NCI-H460 (cell line): Measurements from ENCODE around the gene AGRP. TPM values are rescaled to one million over a fixed set of nuclear protein-coding genes. Genes with fewer than 3 reads are reported as not detected.
"Not testable (repeated sequence)": the region's sequence is repeated elsewhere in the genome, so short reads cannot be mapped to it uniquely, and the experiment has no call there.

Source experiments
- DNase-seq: peaks from one replicate; pipeline ENCODE4 v3.0.0-alpha.2; 2016; ENCODE audit warnings: low read depth; ENCODE audit errors: extremely low read depth
- total RNA-seq: library from RNA; depleted of rRNA; stranded (reverse); fragments of >200 nt; shearing (Covaris generic); gene quantifications from 2 replicates; pipeline ENCODE4 v1.2.3, GENCODE V29; 2014

The AGRP gene
- total RNA-seq, 1 experiment from 2014 or later, result not detected

GRCh38 chr16:67504031-67505021 is 21.0 kb upstream of the AGRP start:
- peak; percentile 79 for DNase-seq

DNA sequence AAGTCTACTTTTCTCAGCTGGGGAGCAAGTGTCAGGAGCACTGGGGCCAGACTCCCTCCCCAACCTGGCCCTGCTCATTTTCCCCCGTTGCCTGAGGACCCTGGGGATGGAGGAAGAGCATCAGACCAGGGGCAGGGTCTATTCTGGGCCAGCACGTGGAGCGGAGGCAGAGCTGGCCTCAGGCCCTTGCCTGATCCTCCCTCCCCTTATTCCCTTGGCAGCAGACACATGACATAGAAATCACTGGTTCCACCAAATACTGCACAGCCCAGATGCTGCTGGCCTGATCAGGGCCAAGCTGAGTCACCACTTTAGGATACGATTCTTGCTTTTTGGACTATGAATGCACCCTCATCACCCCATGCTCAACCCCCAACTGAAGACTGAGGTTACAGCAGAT is 15.8 kb upstream of the AGRP start:
- DNase-seq, result no peak

- DNase-seq, result no peak
These were observed 7.2 kb upstream of the AGRP start for GRCh38 chr16:67490335-67491096.

GRCh38 chr16:67489401-67490083 is 6.2 kb upstream of the AGRP start:
- no peak for DNase-seq

DNA sequence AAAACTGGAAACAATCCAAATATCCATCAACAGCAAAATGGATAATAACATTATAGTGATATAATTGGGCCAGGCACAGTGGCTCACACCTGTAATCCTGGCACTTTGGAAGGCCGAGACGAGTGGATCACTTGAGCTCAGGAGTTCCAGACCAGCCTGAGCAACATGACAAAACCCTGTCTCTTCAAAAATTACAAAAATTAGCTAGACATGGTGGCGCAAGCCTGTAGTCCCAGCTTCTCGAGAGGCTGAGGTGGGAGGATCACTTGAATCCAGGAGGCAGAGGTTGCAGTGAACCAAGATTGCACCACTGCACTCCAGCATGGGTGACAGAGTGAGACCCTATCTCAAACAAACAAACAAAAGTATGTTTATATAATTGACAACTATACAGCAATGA is 4.2 kb upstream of the AGRP start:
- DNase-seq, result not testable (repeated sequence)

DNA sequence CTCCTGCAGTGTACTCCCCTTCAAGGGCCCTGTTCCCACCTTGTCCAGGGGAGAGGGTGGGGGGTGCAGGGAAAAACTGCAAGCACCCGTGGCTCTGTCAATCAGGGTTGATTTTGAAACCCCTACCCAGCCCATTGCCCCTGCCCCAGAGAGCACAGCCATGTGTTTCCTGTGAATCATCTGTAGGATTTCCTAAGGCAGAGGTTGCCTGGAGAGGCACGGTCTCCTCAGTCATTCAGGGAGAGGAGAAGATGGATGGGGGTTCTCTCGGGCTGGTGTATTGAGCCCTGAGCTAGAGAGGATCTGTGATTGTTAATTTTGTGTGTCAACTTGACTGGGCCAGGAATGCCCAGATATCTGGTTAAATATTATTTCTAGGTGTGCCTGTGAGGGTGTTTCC is 3.5 kb upstream of the AGRP start:
- no peak for DNase-seq

DNA sequence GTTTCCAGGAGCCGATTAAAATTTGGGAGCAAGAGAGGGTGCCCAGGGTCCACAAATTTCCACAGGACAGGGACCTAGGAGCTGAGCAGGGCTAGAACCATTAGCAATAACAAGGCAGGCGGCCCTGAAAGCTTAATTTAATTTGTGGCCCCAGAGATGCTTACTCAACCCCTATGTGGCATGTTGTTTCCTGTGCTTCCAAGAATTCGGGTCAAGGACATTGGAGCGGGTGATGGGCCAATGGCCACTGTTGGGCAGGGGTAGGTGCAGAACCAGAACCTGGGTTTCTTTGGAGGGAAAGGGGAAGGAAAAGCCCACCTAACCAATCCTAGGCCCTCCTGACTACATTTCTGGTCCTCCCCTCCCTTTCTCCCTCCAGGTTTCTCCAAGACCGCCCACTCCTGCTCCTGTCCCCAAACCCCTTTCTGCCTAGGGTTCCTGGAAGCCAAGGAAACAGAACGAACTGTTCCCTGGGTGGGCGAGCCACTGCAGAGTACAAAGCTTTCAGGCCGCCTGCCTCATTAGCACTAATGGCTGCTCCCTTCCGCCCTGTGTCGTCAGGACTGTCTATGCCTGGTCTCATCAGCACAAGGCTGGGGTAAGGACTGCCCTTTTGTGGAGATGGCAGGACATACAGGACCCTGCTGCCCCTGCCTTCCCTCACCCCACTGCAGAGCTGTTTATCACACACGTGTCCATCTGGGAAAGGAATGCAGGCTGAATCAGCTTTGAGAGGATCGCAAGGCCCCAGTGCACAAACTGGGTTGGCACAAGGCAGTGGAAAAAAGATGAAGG is 581 bp upstream of the AGRP start:
- DNase-seq, result no peak

GRCh38 chr16:67482233-67482924 is 968 bp downstream of the AGRP start:
- DNase-seq, result no peak

DNA sequence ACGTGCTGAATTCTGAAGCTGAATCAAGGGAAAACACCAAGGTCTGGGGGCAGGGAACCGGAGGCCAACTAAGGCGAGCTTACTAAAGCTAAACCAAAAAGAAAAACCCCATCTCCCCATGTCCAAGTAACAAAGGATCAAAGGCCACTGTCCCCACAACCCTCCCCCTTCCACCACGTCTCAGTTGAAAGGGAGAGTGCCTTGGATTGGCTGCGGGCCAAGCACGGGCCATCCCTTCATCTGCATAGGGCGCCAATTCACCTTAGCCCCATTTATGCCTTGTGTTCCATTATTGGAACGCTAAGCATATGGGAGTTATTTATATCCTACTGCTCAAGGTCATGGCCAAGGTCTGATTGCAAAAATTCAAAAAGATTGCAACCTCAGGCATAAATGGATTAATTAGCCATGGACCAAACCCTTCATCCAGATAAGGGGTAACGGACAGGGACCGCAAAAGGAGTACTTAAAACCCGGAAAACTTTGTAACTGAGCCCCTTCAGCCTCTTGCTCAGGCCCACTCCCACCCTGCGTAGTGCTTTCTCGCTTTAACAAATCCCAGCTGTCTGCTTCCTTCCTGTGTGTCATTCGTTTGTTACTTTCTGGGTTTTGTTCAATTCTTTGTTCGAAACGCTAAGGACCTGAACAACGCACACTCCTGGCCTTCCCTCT is 1.6 kb downstream of the AGRP start:
- no peak for DNase-seq

DNA sequence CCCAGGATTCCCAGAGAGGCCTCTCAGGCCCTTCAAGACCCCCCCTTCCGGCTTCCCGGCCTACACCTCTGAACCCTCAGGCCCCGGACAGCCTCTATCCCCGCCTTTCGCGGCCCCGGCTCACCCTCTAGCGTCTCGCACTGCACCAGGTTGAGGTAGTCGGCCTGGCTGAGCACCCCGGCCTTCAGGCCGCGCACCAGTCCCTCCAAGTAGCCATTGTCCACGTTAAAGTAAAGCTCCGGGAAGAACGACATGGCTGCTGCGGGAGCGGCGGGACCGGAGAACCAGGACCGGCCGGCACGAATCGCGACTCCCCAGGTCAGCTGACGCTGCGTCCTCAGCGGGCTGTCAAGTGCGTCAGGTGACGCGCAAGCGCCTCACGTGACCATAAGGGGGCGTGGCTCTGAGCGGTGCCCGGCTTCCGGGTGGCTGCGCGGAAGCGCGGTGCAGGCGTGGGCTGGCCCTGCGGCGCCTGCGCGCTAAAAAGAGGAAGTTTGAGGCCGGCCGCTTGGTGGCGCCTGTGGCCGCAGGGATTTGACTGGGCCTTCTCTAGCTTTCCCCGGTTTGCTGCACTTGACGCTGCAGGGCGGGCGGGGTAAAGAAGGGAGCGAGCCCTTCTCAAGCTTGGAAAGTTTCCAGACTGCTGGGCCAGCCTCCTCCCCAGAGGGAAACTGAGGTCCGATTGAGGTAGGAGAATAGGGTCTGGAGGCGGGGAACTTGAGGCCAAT is 2.4 kb downstream of the AGRP start, which contains the start of gene ATP6V0D1:
TSS of gene ATP6V0D1 (minus strand) at position 325 of the 728 bp plus-strand sequence. CDS start at position 254, 71 bp downstream.
- peak; percentile 99 for DNase-seq

GRCh38 chr16:67477960-67478554 is 5.3 kb downstream of the AGRP start:
- no peak for DNase-seq

- DNase-seq, result no peak
These were observed 8.5 kb downstream of the AGRP start for GRCh38 chr16:67474551-67475455.

DNA sequence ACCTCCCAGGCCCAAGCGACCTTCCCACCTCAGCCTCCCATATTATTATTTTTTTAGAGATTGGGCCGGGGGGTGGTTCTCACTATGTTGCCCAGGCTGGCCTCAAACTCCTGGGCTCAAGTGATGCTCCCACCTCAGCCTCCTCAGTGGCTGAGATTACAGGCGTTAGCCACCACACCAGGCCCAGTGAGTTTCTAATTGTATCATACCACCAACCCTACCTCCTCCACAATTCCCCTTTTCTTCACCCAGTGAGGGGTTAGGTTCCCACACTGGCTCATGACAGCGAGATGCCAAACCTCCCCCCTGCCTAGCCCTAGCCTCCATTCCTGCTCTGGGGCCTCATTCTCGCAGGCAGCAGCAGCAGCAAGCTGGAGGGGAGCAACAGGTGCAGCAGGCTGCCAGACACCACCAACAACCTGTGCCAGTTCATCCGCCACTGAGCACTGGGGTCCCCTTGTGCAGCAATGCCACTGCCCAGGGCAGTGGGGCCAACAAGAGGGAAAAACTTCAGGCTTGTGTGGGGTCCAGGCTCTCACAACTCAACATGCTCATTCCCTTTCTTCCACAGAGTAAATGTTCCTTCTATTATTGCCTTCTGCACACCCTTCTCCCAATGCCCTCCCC is 11.5 kb downstream of the AGRP start:
- DNase-seq, result no peak

DNA sequence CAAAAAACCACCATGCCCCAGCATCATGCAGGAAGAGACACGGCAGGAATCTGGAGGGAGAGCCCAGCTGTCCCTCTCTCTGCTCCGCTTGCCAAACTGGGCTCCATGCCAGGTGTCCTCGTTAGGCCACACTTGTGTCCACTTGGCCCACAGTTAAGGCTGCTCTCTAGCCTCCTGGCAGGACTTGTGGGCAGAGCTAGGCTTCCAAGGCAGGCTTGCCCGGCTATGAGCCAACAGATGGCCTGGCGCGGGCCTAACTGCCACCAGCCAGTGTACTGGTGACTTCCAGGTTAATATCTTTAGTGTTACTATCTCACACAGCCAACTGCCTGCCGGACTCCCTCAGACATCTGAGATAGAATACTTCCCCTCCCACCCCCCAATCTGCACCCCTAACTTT is 13.0 kb downstream of the AGRP start:
- no peak for DNase-seq

DNA sequence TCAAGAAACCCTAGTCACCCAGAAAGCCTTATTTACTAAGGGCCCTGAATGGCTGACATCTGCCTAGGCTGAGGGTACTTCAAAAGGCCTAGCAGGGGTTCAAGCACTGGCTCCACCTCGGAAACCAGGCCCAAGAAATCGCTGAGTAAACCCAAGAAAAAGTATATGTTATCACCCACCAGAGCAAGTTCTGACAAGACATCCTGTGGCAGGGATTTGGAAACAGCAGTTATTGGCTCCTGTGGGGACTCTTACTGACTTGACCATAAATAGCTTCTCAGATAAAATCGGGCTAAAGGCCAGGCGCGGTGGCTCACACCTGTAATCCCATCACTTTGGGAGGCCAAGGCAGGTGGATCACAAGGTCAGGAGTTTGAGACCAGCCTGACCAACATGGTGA is 14.6 kb downstream of the AGRP start:
- no peak for DNase-seq

GRCh38 chr16:67466581-67466980 is 16.8 kb downstream of the AGRP start:
- no peak for DNase-seq
